T-helper 17 cell (primary cell): ENCODE data around the gene FCN2. TPM values are rescaled to one million over a fixed set of nuclear protein-coding genes. Genes with fewer than 3 reads are reported as not detected.

ENCODE experiments used
- ATAC-seq: fragments of 150-1000 bp; cut with Tn5 transposase; 2 replicates; pipeline ENCODE4 v1.10.0; 2021; ENCODE audit warnings: mild to moderate bottlenecking, moderate library complexity
- DNase-seq, 3 donors: peaks; one replicate each; pipeline versions ENCODE4 v3.0.0 to v3.0.0-alpha.2; 2020 to 2021
- H3K9me3 ChIP-seq: one replicate; pipeline ENCODE4 v1.7.0; 2013; ENCODE audit warnings: low read length, mild to moderate bottlenecking; ENCODE audit not compliant: control insufficient read depth, poor library complexity, severe bottlenecking
- H3K27ac Mint-ChIP-seq: one replicate; pipeline ENCODE4 v1.8.0; 2022; ENCODE audit warnings: mild to moderate bottlenecking, moderate library complexity, mixed read lengths
- H3K27me3 Mint-ChIP-seq: one replicate; pipeline ENCODE4 v1.8.0; 2022; ENCODE audit warnings: mixed read lengths
- H3K36me3 Mint-ChIP-seq: one replicate; pipeline ENCODE4 v1.8.0; 2022; ENCODE audit warnings: low read depth, mixed read lengths
- H3K4me1 Mint-ChIP-seq: one replicate; pipeline ENCODE4 v1.8.0; 2022; ENCODE audit warnings: mild to moderate bottlenecking, mixed read lengths
- H3K4me3 Mint-ChIP-seq: one replicate; pipeline ENCODE4 v1.8.0; 2022; ENCODE audit warnings: mild to moderate bottlenecking, moderate library complexity, mixed read lengths
- total RNA-seq, 4 donors: library from RNA in 2 of 4; stranded (reverse) in 2 of 4; gene quantifications; one replicate each; pipeline ENCODE4 v1.2.3 and lab custom pipeline; 2022 to 2026

The FCN2 gene
- total RNA-seq, 2 donors from 2014 or later, result not detected

- H3K4me1 Mint-ChIP-seq, result peaks cover 4% of the 10 kb centered on the region
- no peak overlapping the region for H3K4me3 Mint-ChIP-seq
- H3K9me3 ChIP-seq, result no peaks in the 10 kb centered on the region
- H3K36me3 Mint-ChIP-seq, result no peaks in the 10 kb centered on the region
- DNase-seq, result no peak
- ATAC-seq, result no peak
- no peak overlapping the region for H3K27ac Mint-ChIP-seq
- peaks cover 21% of the 10 kb centered on the region for H3K27me3 Mint-ChIP-seq
Measured at GRCh38 chr9:134899818-134900217, 19.2 kb downstream of the FCN2 start.

- ATAC-seq (no peak), DNase-seq (no peak)
- H3K4me1 Mint-ChIP-seq, result peaks cover 4% of the 10 kb centered on the region
- peaks cover 14% of the 10 kb centered on the region for H3K27me3 Mint-ChIP-seq
- no peak overlapping the region for H3K27ac Mint-ChIP-seq
- no peaks in the 10 kb centered on the region for H3K9me3 ChIP-seq
- H3K36me3 Mint-ChIP-seq, result no peaks in the 10 kb centered on the region
- H3K4me3 Mint-ChIP-seq, result no peak overlapping the region
Measured at GRCh38 chr9:134902936-134903335, 22.3 kb downstream of the FCN2 start.

- Mint-ChIP-seq H3K4me3 (no peak overlapping the region), H3K27me3 (peaks cover 47% of the 10 kb centered on the region), H3K36me3 (peaks cover 2% of the 10 kb centered on the region), H3K4me1 (peaks cover 2% of the 10 kb centered on the region), H3K27ac (no peak overlapping the region)
- ATAC-seq, result no peak
- H3K9me3 ChIP-seq, result no peaks in the 10 kb centered on the region
- no peak for DNase-seq
Measured at GRCh38 chr9:134908524-134909309, 28.1 kb downstream of the FCN2 start.

- Mint-ChIP-seq H3K4me1 (peaks cover 2% of the 10 kb centered on the region), H3K27me3 (peaks cover 51% of the 10 kb centered on the region), H3K4me3 (no peak overlapping the region), H3K36me3 (peaks cover 2% of the 10 kb centered on the region), H3K27ac (no peak overlapping the region)
- ATAC-seq (no peak), DNase-seq (no peak)
- H3K9me3 ChIP-seq, result no peaks in the 10 kb centered on the region
Measured at GRCh38 chr9:134909511-134910481, 29.2 kb downstream of the FCN2 start.

- ATAC-seq, result no peak
- no peak overlapping the region for H3K27ac Mint-ChIP-seq
- no peaks in the 10 kb centered on the region for H3K9me3 ChIP-seq
- H3K4me1 Mint-ChIP-seq, result peaks cover 2% of the 10 kb centered on the region
- H3K27me3 Mint-ChIP-seq, result peaks cover 66% of the 10 kb centered on the region
- no peak for DNase-seq
- H3K36me3 Mint-ChIP-seq, result peaks cover 2% of the 10 kb centered on the region
- no peak overlapping the region for H3K4me3 Mint-ChIP-seq
Measured at GRCh38 chr9:134912126-134912840, 31.7 kb downstream of the FCN2 start.

GRCh38 chr9:134913041-134913712 lies 32.6 kb downstream of the FCN2 start:
- H3K9me3 ChIP-seq, result no peaks in the 10 kb centered on the region
- no peak overlapping the region for H3K27ac Mint-ChIP-seq
- DNase-seq (no peak), ATAC-seq (no peak)
- H3K27me3 Mint-ChIP-seq, result peaks cover 58% of the 10 kb centered on the region
- no peak overlapping the region for H3K4me3 Mint-ChIP-seq
- peaks cover 2% of the 10 kb centered on the region for H3K36me3 Mint-ChIP-seq
- H3K4me1 Mint-ChIP-seq, result peaks cover 2% of the 10 kb centered on the region

GRCh38 chr9:134913713-134914500 lies 33.3 kb downstream of the FCN2 start:
- ATAC-seq (no peak), DNase-seq (no peak)
- Mint-ChIP-seq H3K4me1 (peaks cover 2% of the 10 kb centered on the region), H3K27me3 (peaks cover 56% of the 10 kb centered on the region), H3K36me3 (peaks cover 2% of the 10 kb centered on the region), H3K27ac (no peak overlapping the region), H3K4me3 (no peak overlapping the region)
- H3K9me3 ChIP-seq, result no peaks in the 10 kb centered on the region

GRCh38 chr9:134914501-134914834 lies 33.9 kb downstream of the FCN2 start:
- H3K36me3 Mint-ChIP-seq, result peaks cover 2% of the 10 kb centered on the region
- H3K4me1 Mint-ChIP-seq, result peaks cover 2% of the 10 kb centered on the region
- H3K9me3 ChIP-seq, result peaks cover 3% of the 10 kb centered on the region
- DNase-seq, result no peak
- no peak for ATAC-seq
- H3K4me3 Mint-ChIP-seq, result no peak overlapping the region
- no peak overlapping the region for H3K27ac Mint-ChIP-seq
- H3K27me3 Mint-ChIP-seq, result peaks cover 50% of the 10 kb centered on the region

GRCh38 chr9:134915046-134915985 lies 34.7 kb downstream of the FCN2 start:
- H3K4me1 Mint-ChIP-seq, result no peaks in the 10 kb centered on the region
- peaks cover 43% of the 10 kb centered on the region for H3K27me3 Mint-ChIP-seq
- ATAC-seq (no peak), DNase-seq (no peak)
- H3K4me3 Mint-ChIP-seq, result no peak overlapping the region
- H3K27ac Mint-ChIP-seq, result no peak overlapping the region
- peaks cover 4% of the 10 kb centered on the region for H3K9me3 ChIP-seq
- H3K36me3 Mint-ChIP-seq, result peaks cover 2% of the 10 kb centered on the region

- DNase-seq (no peak), ATAC-seq (no peak)
- Mint-ChIP-seq H3K4me1 (no peaks in the 10 kb centered on the region), H3K36me3 (no peaks in the 10 kb centered on the region), H3K27ac (no peak overlapping the region), H3K4me3 (no peak overlapping the region), H3K27me3 (peaks cover 34% of the 10 kb centered on the region)
- H3K9me3 ChIP-seq, result peaks cover 4% of the 10 kb centered on the region
Measured at GRCh38 chr9:134916161-134916665, 35.6 kb downstream of the FCN2 start.
